K562 (cell line): ENCODE measurements around the gene TTC16. TPM values are rescaled to one million over a fixed set of nuclear protein-coding genes. Genes with fewer than 3 reads are reported as not detected.
A peak's percentile ranks its signal among the peaks of the same experiment; 100 is the strongest.

Experiments used
- ATF3 ChIP-seq, 2 experiments: fragments of 450-650 bp in 1 of 2; sonication (generic) in 1 of 2; formaldehyde crosslinking in 1 of 2; IDR thresholded peaks in 1 of 2; conservative IDR thresholded peaks in 1 of 2; 2 replicates each; pipeline versions ENCODE4 v1.6.1 to v1.8.1; 2016 to 2023; ENCODE audit warnings: mild to moderate bottlenecking in 2 of 2, moderate library complexity in 2 of 2, inconsistent platforms in 1 of 2, missing genetic modification reagents in 1 of 2
- CTBP1 ChIP-seq: fragments of 450-650 bp; IDR thresholded peaks from 2 replicates; pipeline ENCODE4 v1.6.1; 2016; ENCODE audit warnings: borderline replicate concordance
- RFX5 ChIP-seq: IDR thresholded peaks from 2 replicates; pipeline ENCODE4 v1.6.1; 2011; ENCODE audit warnings: low read depth, mild to moderate bottlenecking, improper control_type of control experiment, low read length
- TFAP4 ChIP-seq: sonication (generic); formaldehyde crosslinking; IDR thresholded peaks from 2 replicates; pipeline ENCODE4 v1.8.0; 2022; ENCODE audit warnings: missing genetic modification reagents, mild to moderate bottlenecking, moderate library complexity, borderline replicate concordance
- ZNF311 ChIP-seq: fragments of 250-450 bp; sonication (Bioruptor Pico); IDR thresholded peaks from 2 replicates; pipeline ENCODE4 v1.4.0; 2020; ENCODE audit warnings: mild to moderate bottlenecking, moderate library complexity
- ZNF695 ChIP-seq: fragments of 450-650 bp; formaldehyde crosslinking; IDR thresholded peaks from 2 replicates; pipeline ENCODE4 v1.4.0; 2020; ENCODE audit warnings: mild to moderate bottlenecking, moderate library complexity
- polyA plus RNA-seq, 8 experiments: library from polyadenylated mRNA; depleted of rRNA in 4 of 8; stranded (reverse) in 5 of 8; unstranded in 3 of 8; fragments of >200 nt; fragmentation: Nextera tagmentation in 2 of 8; fragmentation: Illumina TruSeq in 1 of 8; extraction: Ambion mirVana in 2 of 8; extraction: Trizol in 1 of 8; gene quantifications; 2 replicates each; pipeline versions ENCODE4 v1.2.1 to v1.2.3, GENCODE V29; 2011 to 2014; ENCODE audit warnings: inconsistent platforms in 1 of 8, missing spikeins in 1 of 8
- total RNA-seq, 7 experiments: library from RNA; depleted of rRNA in 6 of 7; stranded (reverse); fragments of >200 nt in 6 of 7; fragmentation: Illumina TruSeq in 2 of 7; extraction: Trizol in 2 of 7; gene quantifications; 2 replicates each; pipeline versions ENCODE4 v1.2.1 to v1.2.3, GENCODE V29; 2011 to 2021; ENCODE audit warnings: low replicate concordance in 1 of 7

Gene TTC16
- total and polyA plus RNA-seq, 9 of the 15 experiments (the other 6 are each of a cell fraction or from before 2014, with no cell fraction given), result 0.11 TPM; not detected in 8

GRCh38 chr9:127754099-127755060 is 38.5 kb downstream of the TTC16 start (continued):
- TF ChIP-seq TFAP4 (0 out of 2 replicates have a peak, but pooled peaks have one; percentile 28), ZNF311 (CRISPR knock-in tag) (no peak), CTBP1 (peak; percentile 34; the same call in 1 of the 2 replicates), RFX5 (no peak), ATF3 (IDR thresholded peaks at IDR 0.05) (peak; percentile 15; the same call in 1 of the 2 replicates), ATF3 (CRISPR knock-in tag; conservative IDR thresholded peaks at IDR 0.05) (no peak), ZNF695 (CRISPR knock-in tag) (no peak)
